GM21515 (cell line): ENCODE measurements around the gene CKS2.
A peak's percentile ranks its signal among the peaks of the same experiment; 100 is the strongest.
"Not testable (repeated sequence)": the region's sequence is repeated elsewhere in the genome, so short reads cannot be mapped to it uniquely, and the experiment has no call there.

Experiments used
- ATAC-seq: cut with Tn5 transposase; IDR thresholded peaks from one replicate; pipeline ENCODE4 v1.9.1; 2021; ENCODE audit not compliant: unreplicated experiment

Gene CKS2

GRCh38 chr9:89310475-89311345, at the start of gene CKS2:
Gene CKS2, plus strand, starts transcription at chr9:89311195. Its CDS starts 98 bp downstream, at chr9:89311293.
- ATAC-seq = peak; percentile 90

GRCh38 chr9:89273528-89274279, 37.3 kb upstream of the CKS2 start:
- ATAC-seq = no peak

DNA sequence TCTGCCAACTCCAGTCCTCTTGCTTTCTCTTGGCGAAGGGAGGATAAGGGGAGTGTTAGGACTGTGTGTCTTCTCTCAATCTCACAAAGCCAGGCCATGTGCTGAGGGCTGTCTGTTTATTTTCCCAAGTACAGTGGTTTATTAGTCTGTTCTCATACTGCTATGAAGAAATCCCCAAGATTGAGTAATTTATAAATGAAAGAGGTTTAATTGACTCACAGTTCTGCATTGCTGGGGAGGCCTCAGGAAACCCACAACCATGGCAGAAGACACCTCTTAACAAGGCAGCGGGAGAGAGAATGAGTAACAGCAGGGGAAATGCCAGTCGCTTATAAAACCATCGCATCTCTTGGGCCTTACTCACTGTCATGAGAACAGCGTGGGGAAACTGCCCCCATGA, 36.2 kb upstream of the CKS2 start:
- ATAC-seq = no peak

DNA sequence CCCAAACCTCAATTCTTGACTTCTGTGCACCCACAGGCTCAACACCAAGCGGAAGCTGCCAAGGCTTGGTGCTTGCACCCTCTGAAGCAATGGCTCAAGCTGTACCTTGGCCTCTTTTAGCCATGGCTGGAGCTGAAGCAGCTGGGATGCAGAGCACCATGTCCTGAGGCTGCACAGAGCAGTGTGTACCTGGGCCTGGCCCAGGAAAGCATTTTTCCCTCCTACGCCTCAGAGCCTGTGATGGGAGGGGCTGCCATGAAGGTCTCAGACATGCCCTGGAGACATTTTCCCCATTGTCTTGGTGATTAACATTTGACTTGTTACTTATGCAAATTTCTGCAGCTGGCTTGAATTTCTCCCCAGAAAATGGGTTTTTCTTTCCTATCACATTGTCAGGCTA, 35.0 kb upstream of the CKS2 start:
- not testable (repeated sequence) for ATAC-seq

DNA sequence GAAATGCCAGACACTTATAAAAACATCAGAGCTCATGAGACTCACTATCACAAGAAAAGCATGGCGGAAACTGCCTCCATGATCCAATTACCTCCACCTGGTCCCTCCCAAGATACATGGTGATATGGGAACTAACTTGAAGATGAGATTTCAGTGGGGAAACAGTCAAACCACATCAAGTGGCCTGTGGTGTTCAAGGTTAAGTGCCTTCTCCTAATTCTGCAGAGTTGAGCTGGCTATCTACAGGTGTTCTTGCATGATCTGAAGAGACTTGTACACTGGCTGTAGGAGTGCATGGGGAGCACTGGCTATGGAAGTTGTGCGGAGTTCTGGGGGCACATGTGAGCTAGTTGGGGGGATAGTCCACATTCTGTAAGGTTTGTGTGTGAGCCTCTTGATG, 34.0 kb upstream of the CKS2 start:
- no peak for ATAC-seq

- no peak for ATAC-seq
Observed at GRCh38 chr9:89277454-89277853, 33.5 kb upstream of the CKS2 start.

- ATAC-seq = no peak
Observed at GRCh38 chr9:89278551-89278950, 32.4 kb upstream of the CKS2 start.

DNA sequence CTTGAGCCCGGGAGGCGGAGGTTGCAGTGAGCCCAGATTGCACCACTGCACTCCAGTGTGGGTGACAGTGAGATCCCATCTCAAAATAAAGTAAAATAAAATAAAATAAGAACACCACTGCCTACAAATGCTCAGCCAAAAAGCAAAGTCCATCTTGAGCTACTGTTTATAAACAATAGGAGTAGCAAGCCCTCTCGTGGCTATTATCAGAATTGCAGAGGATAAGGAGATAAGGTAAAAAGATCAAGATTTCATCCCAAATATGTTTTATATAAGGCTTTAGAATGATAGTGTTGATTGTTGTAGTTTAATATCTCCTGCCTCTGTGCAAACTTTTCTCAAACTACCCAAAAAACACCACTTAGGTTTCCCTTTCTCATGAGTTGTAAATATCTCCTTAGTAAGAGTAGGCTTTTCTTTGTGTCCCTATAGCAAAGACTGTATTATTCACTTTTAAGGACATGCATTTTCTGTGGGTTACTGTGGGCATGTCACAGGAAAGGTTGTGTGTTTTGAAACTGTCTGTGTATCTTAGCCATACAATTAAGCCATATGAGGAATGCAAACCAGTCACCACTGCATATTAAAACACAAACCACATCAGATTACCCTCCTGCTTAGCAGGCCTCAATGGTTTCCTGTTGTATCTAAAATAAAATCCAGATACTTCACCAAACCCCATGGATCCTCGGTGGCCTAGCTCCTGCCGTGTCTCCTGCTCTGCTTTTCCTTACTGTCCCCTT, 31.8 kb upstream of the CKS2 start:
- no peak for ATAC-seq

GRCh38 chr9:89281106-89281505, 29.9 kb upstream of the CKS2 start:
- no peak for ATAC-seq

DNA sequence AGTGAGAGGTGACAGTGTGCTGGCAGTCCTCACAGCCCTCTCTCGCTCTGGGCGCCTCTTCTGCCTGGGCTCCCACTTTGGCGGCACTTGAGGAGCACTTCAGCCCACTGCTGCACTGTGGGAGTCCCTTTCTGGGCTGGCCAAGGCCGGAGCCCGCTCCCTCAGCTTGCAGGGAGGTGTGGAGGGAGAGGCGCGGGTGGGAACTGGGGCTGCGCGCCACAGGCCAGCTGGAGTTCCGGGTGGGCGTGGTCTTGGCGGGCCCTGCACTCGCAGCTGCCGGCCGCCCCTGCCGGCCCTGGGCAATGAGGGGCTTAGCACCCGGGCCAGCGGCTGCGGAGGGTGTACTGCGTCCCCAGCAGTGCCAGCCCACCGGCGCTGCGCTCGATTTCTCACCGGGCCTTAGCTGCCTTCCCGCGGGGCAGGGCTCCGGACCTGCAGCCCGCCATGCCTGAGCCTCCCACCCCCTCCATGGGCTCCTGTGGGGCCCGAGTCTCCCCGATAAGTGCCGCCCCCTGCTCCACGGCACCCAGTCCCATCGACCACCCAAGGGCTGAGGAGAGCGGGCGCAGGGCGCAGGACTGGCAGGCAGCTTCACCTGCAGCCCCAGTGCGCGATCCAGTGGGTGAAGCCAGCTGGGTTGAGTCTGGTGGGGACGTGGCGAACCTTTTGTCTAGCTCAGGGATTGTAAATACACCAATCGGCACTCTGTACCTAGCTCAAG, 28.6 kb upstream of the CKS2 start:
- not testable (repeated sequence) for ATAC-seq

DNA sequence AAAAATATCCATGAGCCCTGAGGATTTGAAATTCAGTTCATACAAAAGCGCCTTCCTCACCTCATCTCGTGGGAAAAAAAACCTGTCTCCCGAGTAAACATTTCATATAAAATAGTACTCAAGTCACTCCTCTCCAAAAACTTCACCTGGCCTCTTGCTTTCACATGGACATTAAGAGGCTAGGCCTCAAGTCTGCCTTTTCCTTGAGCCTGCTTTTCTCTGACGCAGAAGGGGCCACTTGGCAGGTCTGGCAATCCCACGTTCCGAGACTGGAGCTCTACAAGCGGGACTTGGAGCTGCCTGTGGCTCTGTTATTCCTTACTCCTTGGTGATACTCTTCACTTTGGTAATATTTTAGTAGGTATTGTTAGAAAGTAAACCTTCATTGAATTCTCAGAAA, 26.9 kb upstream of the CKS2 start:
- ATAC-seq = no peak

- no peak for ATAC-seq
Observed at GRCh38 chr9:89291741-89292140, 19.3 kb upstream of the CKS2 start.

- no peak for ATAC-seq
Observed at GRCh38 chr9:89293014-89293413, 18.0 kb upstream of the CKS2 start.

DNA sequence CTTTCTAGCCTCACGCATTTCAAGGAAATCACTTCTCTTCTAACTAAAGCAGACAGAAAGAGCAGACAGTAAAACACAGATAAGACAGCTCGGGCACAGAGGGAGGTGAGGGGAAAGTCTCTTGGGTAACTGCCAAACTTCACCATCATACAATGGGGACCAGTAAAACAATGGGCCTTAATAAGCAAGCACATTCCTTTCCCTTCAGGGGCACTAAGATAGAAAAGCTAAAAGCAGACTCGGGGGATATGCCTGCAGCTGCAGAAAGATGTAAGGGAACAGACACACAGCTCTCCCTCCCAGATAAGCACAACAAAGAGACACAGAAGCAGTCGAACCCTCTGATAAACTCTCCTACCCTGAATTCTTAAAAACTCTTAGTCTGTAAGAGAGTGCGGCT, 15.6 kb upstream of the CKS2 start:
- ATAC-seq = no peak

DNA sequence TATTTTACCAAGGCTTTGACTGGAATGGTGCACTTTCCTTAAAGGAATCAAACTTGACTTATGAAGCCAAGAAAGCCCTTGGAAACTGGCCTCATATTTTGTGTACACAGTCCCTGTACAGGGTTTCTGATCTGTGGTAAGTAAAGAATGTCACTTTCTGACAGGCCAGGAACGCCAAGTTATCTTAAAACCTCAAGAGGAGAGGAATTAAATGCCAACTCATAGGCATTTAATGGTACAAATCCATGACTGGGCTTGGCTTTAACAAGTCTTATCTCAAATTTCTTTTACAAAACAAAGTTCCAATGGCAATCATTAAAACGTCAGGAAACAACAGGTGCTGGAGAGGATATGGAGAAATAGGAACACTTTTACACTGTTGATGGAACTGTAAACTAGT, 9.0 kb upstream of the CKS2 start:
- ATAC-seq = not testable (repeated sequence)

GRCh38 chr9:89304020-89304833, 6.8 kb upstream of the CKS2 start:
- no peak for ATAC-seq

GRCh38 chr9:89304834-89305188, 6.2 kb upstream of the CKS2 start:
- ATAC-seq = peak; percentile 70

DNA sequence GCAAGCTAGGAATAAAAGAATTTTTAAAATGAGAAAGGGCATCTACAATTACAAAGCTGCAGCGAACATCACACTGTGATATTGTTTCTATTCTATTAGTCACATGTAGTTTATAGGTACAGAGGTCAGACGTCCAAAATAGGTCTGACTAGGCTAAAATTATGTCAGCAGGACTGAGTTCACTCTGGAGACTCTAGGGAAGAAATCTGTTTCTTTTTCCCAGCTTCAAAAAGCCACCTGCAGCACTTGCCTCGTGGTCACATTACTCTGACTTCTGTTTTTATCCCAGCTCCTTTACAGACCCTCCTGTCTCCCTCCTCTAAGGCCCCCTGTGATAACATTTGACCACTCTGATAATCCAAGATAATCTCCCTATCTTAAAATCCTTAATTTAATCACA, 5.1 kb upstream of the CKS2 start:
- no peak for ATAC-seq

GRCh38 chr9:89309166-89309565, 1.8 kb upstream of the CKS2 start:
- no peak for ATAC-seq
